Anterior cingulate cortex (tissue), 58 donors: ENCODE data around the gene NEK1.
"Not testable (repeated sequence)": the region's sequence is repeated elsewhere in the genome, so short reads cannot be mapped to it uniquely, and the experiment has no call there.

ENCODE experiments used
- DNase-seq, 58 donors: peaks; one replicate each; lab custom pipeline; 2025; lab: John Stamatoyannopoulos, UW

NEK1 gene

DNA sequence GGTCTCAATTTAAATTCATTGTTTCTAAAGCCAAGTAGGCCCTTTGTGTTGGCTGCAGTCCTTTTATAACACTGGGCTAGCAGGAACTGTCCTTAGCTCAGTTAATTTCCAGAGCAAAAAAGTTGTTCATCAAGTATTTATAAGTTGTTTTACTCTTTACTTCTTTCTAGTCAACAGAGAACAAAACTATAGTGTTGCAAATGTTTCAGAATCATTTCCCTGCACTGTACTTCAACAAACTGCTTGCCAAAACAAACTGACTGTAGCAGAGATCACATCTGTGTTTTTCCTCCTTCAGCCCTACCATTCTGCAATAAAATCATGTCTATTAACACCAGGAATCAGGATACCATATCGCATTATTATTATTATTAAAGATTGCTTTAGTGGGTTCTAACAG, 173.1 kb downstream of the NEK1 start:
- no peak for DNase-seq

DNA sequence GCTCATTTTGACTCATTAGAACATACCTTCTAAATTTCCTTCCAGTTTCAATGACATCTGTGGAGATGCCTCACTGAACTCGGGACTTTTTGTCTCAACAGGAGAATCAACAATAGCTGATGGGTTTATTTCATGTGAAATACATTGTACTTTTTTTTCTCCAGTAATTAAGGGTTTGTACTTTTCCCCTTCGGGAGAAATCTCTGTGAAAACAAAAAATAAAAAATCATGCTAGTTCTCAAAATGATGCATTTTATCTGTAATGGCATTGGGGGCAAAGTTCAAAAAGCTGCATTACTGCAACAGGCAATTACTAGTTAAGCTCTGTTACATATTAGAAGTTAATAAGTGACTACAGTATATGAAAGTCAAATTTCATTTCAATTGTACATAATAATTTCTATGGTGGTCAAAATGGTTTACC, 174.3 kb downstream of the NEK1 start:
- no peak for DNase-seq

DNA sequence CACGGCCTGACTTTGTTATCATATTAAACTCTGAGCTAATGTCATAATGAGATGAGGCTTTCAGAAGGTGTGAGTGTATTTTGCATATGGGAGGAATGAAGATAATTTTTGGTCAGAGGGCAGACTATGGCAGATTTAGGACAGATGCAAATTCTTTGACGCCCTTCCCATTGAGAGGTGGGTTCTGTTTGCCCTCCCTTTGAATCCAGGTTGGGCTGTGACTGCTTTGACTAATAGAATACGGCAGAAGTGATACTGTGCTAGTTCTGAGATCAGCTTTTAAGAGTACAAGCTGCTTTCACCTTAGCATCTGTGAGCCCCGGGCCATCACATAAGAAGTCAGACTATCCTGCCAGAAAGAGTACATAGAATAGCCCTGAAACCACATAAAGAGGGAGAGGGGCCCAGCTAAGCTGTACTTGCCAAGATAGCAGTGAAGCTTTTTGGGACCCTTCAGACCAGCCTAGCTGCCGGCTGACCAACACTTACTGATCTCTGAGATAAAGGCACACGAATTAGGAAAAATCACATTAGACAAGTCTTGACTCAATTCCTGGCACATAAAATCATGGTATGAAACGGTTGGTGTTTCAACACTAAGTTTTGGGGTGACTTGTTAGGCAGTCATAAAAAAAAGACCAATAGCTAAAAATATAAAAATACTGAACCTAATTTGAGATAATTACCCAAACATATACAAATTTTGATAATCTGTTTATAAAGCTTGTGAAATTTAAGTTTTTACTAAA, 174.9 kb downstream of the NEK1 start:
- DNase-seq, result no peak

DNA sequence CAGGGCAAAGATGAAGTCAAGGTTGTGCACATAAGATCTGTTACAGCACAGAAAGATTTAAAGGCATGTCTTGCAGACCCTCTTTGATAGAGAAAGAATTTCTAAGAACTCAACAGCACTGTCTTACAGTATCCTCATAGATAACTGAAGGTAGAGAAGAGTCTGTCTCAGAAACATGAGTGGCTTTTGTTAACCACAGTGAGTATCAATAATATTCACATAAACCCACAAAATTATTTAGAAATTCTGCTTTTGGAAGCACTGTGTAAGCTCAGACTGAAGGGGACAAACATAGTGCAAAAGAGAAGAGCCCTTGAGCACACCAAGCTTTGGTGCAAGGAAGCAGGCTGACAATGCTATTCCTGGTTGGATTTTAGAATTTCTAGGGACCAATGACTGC, 175.6 kb downstream of the NEK1 start:
- DNase-seq, result no peak

DNA sequence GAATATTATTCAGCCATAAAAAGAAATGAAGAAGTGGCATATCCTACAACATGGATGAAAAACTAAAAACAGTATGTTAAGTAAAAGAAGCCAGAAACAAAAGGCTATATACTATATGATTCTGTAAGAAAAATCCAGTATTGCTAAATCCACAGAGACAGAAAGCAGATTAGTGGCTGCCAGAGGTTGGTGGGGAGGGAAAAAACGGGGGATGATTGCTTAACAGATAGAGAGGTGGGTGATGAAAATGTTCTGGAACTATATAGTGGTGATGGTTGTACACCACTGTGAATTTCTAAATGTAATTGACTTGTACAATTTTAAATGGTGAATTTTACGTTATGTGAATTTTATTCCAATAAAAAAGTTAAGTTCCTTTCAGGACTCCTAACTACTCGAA, 184.0 kb downstream of the NEK1 start:
- DNase-seq, result no peak

DNA sequence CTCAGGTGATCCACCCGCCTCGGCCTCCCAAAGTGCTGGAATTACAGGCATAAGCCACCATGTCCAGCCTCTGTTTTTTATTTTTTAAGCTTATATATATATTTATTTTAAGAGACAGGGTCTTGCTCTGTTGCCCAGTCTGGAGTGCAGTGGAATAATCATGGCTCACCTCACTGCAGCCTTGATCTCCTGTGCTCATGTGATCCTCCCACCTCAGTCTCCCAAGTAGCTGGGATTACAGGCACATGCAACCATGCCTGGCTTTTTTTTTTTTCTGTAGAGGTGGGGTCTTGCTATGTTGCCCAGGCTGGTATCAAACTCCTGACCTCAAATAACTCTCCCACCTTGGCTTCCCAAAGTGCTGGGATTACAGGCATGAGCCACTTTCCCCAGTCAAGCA, 184.7 kb downstream of the NEK1 start:
- not testable (repeated sequence) for DNase-seq

DNA sequence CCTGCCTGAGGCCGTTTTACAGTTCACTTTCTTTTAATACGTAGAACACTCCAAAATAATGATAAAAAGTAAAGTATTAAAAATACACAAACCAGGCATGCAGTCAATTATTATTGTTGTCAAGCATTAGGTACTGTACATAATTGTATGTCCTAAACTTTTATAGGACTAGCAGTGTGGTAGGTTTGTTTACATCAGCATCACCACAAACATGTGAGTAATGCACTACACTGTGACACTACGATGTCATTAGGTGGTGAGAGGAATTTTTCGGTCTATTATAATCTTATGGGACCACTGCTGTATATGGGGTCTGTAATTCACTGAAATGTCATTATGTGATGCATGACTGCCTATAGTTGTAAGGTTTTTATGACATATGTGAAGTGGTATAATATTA, 192.1 kb downstream of the NEK1 start:
- no peak for DNase-seq

DNA sequence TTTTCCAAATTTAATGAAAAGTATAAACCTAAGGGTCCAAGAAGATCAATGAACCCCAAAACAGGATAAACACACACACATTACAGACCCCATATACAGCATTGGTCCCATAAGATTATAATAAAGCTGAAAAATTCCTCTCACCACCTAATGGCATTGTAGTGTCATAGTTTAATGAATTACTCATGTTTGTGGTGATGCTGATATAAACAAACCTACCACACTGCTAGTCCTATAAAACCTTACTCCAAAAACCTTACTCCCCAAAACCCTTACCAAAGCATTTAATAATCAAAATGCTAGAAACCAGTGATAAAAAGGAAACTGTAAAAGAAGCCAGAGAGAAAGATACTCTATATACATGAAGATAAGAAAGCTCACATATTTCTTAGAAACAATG, 193.5 kb downstream of the NEK1 start:
- DNase-seq, result no peak

DNA sequence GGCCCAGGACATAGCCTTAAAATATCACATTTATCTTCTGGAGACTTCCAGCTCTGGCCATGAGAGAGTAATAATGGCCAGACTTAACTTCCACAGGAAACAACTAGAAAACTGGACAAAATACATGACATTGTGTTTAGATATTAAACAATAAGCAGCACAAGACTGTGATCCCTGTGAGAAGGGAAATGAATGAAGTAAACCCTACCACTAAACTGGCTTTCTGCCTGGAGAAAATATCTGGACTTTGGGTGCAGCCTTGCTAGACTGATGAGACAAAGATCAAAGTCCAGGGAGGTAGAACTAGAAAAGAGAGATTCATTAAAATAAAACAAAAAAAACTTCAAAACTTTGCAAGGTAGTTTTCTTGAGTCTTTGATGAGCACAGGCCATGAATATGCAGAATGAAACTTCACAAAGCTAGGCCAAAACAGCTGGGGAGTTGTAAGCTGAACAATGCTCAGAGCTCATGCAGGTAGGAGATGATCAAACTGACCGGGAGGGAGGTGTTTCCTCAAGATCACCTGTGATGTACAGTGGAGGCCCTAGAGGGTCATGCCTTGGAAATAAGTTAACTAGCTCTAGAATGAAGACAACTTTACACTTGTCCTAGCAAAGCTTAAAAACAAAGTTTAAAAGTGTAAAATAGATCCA, 194.6 kb downstream of the NEK1 start:
- DNase-seq, result no peak

DNA sequence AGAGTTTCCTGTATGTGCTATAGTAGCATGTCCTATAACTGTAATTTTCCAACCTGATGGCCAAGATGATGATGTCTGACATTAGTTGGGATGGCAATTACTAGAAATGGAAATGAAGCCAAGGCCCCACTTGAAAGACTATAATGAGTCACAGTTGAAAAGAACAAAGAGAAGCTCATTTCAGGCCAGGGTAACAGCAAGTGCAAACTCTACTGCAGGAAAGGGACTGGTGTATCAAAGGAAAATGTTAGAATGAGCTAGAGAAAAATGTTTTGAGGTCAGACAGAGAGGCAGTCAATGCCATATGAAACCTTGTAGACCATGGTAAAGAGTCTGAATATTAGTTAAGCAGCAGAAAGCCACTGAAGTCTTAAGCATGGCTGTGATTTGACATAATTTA, 195.4 kb downstream of the NEK1 start:
- peak in 1 of 58 donors; percentile 29 for DNase-seq

DNA sequence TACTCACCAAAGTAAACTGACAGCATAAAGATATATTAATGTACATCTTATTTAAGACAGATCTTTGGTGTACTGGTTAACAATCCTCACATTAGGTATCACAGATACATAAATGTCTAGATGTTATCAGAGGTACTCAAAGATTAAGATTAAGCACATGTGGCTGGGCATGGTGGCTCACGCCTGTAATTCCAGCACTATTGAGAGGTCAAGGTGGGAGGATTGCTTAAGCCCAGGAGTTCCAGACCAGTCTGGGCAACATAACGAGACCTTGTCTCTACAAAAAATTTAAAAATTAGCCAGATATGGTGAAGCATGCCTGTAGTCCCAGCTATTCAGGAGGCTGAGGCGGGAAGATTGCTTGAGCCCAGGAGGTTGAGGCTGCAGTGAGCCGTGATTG, 195.9 kb downstream of the NEK1 start:
- DNase-seq, result no peak

DNA sequence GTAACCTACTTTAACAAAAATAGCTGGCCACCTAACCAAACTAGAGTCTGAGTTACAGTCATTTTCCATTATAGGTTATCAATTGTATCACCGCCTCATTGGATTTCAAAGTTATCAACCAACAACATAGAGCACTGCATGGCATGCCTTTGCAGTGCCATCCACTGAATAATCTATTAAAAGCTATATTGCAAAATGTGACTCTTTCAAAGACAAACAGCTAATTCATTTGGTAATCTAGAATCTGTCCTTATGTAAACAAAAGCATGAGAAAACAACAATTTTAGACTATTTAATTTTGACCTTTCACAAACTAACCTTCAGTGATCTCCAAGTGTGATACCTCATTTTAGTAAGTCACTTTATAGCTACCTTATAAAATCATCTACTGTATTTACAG, 197.5 kb downstream of the NEK1 start:
- no peak for DNase-seq

DNA sequence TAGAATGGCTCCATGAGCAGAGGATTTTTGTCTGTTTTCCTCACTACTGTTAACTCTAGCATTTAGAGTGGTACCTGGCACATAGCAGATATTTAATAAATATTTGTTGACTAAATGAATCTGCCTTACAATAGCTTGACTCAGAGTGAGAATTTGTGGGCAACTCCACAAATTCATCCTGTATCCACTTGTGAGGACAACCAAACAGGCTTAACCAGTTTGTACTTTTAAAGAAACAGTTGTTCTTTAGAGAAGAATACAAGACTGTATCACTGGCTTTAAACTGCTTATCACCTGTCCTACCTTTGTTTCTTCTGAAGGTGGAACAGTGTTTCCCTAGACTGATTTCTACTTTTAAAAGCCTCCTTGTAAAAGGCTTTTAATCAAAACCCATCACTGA, 200.3 kb downstream of the NEK1 start:
- DNase-seq, result no peak

DNA sequence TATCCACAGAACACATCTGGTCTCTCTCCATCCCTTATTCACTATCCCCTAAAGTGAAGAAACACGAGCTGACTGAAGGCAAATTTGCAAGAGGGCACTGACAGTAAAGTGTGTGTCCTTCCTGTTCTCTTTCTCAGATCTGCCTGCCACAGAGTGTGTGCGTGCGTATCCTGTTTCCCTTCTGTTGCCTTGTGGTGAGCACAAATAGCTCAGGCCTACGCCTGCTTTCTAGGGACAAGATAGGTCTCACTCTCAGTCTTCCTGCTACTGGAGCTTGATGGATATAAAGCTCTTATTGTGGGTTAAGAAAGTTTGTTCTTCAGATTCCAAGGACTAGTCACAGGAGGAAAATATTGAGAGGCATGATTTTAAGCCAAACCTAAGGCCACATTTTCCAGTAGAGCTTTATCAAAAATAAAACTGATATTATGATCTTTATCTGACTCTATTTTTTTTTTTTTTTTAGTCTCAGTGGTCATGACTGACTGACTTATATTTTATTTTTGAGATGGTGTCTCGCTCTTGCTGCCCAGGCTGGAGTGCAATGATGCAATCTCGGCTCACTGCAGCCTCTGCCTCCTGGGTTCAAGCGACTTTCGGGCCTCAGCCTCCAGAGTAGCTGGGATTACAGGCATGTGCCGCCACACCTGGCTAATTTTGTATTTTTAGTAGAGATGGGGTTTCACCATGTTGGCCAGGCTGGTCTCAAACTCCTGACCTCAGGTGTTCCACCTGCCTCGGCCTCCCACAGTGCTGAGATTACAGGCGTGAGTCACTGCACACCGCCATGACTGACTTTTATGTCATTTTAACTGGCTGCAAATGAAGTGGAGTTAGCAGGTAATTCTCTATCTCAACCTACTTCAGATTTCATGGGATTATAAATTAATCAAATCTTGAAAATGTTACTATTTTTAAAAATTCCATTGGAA, 201.3 kb downstream of the NEK1 start:
- peak in 5 of 58 donors; percentile 0 to 16 (median 11) for DNase-seq

DNA sequence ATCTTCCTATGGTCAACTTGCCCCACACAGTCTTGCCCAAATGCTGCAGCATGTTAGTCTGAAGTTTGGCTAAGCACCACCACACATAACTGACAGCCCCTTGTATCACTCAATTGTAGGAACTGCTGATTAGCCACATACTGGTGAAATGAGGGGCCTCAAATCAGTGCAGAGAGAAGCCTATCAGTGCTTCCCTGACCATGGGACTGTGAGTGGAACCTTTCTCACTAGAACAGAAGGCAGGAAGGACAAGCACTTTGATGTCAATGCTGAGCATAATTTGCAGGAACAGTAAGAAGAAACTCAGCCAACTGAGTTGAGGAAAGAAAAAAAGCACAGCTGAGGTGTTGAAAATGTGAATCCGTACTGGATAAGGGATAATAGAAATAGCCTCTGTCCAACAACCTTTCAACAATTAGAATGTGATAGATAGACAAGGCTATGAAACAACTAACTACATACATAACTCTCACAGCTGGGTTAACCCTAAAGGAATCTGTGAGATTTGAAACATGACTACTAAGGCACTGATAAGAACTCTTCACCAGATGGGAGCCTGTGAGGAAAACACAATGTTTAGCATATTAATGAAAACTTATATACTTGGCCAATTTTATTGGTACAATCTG, 205.1 kb downstream of the NEK1 start:
- no peak for DNase-seq

DNA sequence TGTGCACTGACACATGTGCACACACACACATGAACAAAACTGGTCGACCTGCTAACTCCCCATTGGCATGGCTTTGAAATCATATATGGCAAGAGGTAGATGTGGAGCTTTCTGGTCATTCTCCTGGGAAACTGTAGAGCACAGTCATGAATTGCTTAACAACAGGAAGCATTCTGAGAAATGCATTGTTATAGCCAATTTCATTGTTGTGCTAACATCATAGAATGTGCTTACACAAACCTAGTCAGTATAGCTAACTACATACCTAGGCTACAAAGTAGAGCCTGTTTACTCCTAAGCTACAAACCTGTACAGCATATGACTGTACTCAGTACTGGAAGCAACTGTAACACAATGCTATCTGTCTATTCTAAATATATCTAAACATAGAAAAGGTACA, 207.4 kb downstream of the NEK1 start:
- no peak for DNase-seq

DNA sequence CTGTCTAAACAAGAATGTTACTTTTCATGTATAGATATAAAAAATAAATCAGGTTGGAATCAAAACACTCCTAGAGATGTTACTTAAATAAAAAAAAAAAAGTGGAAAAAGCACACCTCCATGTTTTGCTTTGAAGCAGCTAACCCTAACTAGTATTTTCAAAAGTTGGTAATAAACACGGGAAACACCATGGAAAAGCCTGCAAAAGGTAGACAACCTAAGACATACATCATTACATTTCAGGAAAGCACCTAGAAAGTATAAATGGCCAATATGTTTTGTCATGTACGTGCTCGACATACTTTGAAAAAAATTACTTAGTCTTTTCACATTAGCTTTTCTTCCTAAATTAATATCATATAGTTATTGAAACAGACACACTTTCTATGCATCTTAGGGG, 211.6 kb downstream of the NEK1 start:
- no peak for DNase-seq

DNA sequence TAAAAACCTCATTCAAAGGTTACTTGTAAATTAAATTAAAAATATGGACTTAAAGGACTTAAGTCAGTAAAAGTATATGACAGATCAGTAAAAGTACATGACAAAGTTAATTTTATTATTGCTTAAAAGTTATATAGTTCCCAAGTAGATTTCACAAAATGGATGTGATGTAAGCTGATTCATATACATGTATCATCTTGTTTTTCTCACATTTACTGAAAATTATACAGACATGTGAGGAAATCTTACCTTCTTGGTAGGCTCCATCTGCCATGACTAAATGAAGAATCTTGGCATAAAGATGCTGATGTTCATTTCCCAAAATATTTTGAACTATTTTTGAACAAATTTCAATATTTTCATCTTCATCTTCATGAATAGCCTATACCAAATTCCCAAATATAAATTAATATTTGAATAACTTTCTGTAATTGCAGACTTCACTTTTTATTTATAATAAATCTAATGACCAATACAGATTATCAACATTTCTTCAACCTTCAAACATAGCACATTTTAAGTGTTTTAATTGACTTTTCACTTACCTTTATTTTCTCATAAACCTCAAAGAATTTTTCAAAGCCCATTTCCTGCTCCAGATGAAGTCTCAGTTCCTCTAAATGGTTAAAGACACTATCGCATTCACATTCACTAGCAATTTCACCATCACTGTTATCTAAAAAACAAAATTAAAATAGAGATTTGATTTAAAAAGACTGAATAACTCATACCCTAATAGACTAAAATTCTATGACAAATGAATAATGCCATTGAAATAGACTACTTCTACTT, 212.2 kb downstream of the NEK1 start:
- DNase-seq, result no peak

DNA sequence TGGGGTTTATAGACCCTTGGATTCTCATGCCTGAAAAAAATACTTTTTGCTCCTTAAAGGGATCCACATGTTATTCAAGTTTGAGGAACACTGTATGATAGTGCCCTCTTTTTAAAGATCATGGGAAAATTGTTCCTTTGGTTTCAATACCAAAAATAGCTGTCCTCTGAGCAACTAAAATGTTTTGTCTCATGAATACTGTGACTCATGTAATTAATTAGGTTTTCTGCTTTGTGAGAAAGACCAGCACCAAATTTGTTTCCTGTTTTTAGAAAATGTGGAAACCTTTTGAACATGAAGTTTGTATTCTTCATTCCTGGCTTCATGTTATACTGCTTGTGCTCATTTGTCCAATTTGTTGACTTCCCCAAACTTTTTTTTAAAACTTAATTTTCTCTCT, 214.1 kb downstream of the NEK1 start:
- no peak for DNase-seq

DNA sequence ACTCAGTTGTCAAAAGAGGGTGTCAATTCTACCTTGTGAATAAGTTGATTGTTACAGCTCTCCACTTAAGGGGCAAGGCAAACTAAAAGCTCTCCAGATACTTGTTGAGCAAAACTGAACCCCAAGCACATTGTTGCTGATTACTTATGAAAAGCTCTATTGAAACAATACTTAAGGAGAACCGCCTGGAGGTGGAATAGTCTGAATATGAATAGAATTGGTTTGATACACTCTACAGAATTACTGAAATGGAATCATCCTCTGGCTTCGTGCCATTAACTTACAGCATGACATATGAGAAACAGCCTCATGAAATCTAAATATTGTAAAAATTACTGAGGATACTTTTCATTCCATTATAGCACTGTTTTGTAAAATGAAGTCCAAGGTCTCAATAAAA, 214.6 kb downstream of the NEK1 start:
- DNase-seq, result no peak
